GM12878 (cell line): ENCODE measurements around the gene FAM237B. TPM values are rescaled to one million over a fixed set of nuclear protein-coding genes. Genes with fewer than 3 reads are reported as not detected.
"Not testable (repeated sequence)": the region's sequence is repeated elsewhere in the genome, so short reads cannot be mapped to it uniquely, and the experiment has no call there.

ENCODE experiments used
- ATAC-seq: fragments of 200-7000 bp; cut with Tn5 transposase; 3 replicates; pipeline ENCODE4 v1.9.1; 2020; ENCODE audit warnings: mild to moderate bottlenecking, moderate library complexity
- BruUV-seq: library from RNA; stranded (reverse); fragments of 400-500 nt; replicated peaks from 2 replicates; lab custom pipeline; 2021; lab: Mats Ljungman, UMichigan
- CTCF ChIA-PET: fragments of 300-600 bp; sonication (Branson Sonifier 250); formaldehyde crosslinking; extraction: SDS; loops from one replicate; lab custom pipeline; 2021; ENCODE audit warnings: inconsistent platforms; lab: Yijun Ruan, JAX
- POLR2A ChIA-PET: fragments of 350-600 bp; formaldehyde crosslinking; extraction: SDS; loops from one replicate; lab custom pipeline; 2021; ENCODE audit warnings: inconsistent platforms; lab: Charles Lee
- RAD21 ChIA-PET: fragments of 300-600 bp; sonication (Branson Sonifier 250); formaldehyde crosslinking; loops from one replicate; lab custom pipeline; 2023; ENCODE audit warnings: antibody characterized with exemption; ENCODE audit not compliant: unreplicated experiment; lab: Charles Lee
- SMC1A ChIA-PET: fragments of 300-600 bp; sonication (Branson Sonifier 250); formaldehyde crosslinking; loops from one replicate; lab custom pipeline; 2023; ENCODE audit not compliant: unreplicated experiment, uncharacterized antibody; lab: Charles Lee
- DNase-seq: peaks from one replicate; pipeline ENCODE4 v3.0.0-alpha.2; 2011; ENCODE audit warnings: low read depth, low spot score
- FAIRE-seq: peaks from 3 replicates; lab custom pipeline; 2011; peaks lifted over from hg19 to GRCh38; lab: Jason Lieb, UNC
- H2AFZ ChIP-seq: 2 replicates; pipeline ENCODE4 v1.6.0; 2011; ENCODE audit warnings: low read depth, low read length, control low read depth; ENCODE audit not compliant: control insufficient read depth
- H3K27ac ChIP-seq: 2 replicates; pipeline ENCODE4 v1.5.1; 2011; ENCODE audit warnings: control low read depth; ENCODE audit not compliant: control insufficient read depth, insufficient read depth
- H3K27me3 ChIP-seq, 2 experiments: replicated peaks in 1 of 2; 2 replicates each; pipeline versions ENCODE4 v1.6.0 to v1.6.1; 2011; ENCODE audit warnings: low read length in 1 of 2; ENCODE audit not compliant: control insufficient read depth in 2 of 2, insufficient read depth in 2 of 2
- H3K36me3 ChIP-seq, 2 experiments: 2 replicates each; pipeline ENCODE4 v1.5.1; 2011; ENCODE audit warnings: low read length in 1 of 2; ENCODE audit not compliant: control insufficient read depth in 2 of 2, insufficient read depth in 2 of 2
- H3K4me1 ChIP-seq: 2 replicates; pipeline ENCODE4 v1.6.1; 2011; ENCODE audit warnings: mild to moderate bottlenecking, low read length, moderate library complexity, mixed read lengths; ENCODE audit not compliant: control insufficient read depth, insufficient read depth
- H3K4me2 ChIP-seq: 2 replicates; pipeline ENCODE4 v1.6.0; 2011; ENCODE audit warnings: control low read depth; ENCODE audit not compliant: control insufficient read depth, insufficient read depth
- H3K4me3 ChIP-seq: fragments of 200-600 bp; sonication (generic); 2 replicates; pipeline ENCODE4 v1.5.1; 2016
- H3K79me2 ChIP-seq: 2 replicates; pipeline ENCODE4 v1.6.0; 2011; ENCODE audit warnings: low read length; ENCODE audit not compliant: control insufficient read depth, insufficient read depth
- H3K9ac ChIP-seq: 2 replicates; pipeline ENCODE4 v1.8.0; 2011; ENCODE audit warnings: low read length, control low read depth, mixed read lengths; ENCODE audit not compliant: control insufficient read depth, insufficient read depth
- H3K9me3 ChIP-seq: replicated peaks from 3 replicates; pipeline ENCODE4 v1.5.1; 2011; ENCODE audit warnings: mild to moderate bottlenecking, low read length; ENCODE audit not compliant: control insufficient read depth, insufficient read depth
- H4K20me1 ChIP-seq: 2 replicates; pipeline ENCODE4 v1.6.0; 2011; ENCODE audit not compliant: control insufficient read depth, insufficient read depth
- CBX3 ChIP-seq: fragments of 200-600 bp; sonication (generic); IDR thresholded peaks from 2 replicates; pipeline ENCODE4 v1.6.1; 2016; ENCODE audit warnings: low read depth, borderline replicate concordance
- CBX5 ChIP-seq: sonication (generic); IDR thresholded peaks from 2 replicates; pipeline ENCODE4 v1.6.1; 2016; ENCODE audit warnings: low read depth, moderate library complexity, mild to moderate bottlenecking, inconsistent platforms
- CREM ChIP-seq: IDR thresholded peaks from 2 replicates; pipeline ENCODE4 v1.6.1; 2014; ENCODE audit warnings: antibody characterized with exemption, low read depth
- IRF3 ChIP-seq: fragments of 450-650 bp; IDR thresholded peaks from 2 replicates; pipeline ENCODE4 v1.6.1; 2014; ENCODE audit warnings: mild to moderate bottlenecking
- KLF5 ChIP-seq: fragments of 450-650 bp; IDR thresholded peaks from 2 replicates; pipeline ENCODE4 v1.6.1; 2014; ENCODE audit warnings: mild to moderate bottlenecking; ENCODE audit not compliant: partially characterized antibody
- MTA2 ChIP-seq: fragments of 450-650 bp; IDR thresholded peaks from 2 replicates; pipeline ENCODE4 v1.6.1; 2016; ENCODE audit warnings: low read depth, mild to moderate bottlenecking, moderate library complexity
- NR2C1 ChIP-seq: fragments of 450-650 bp; IDR thresholded peaks from 2 replicates; pipeline ENCODE4 v1.6.1; 2017; ENCODE audit warnings: antibody characterized with exemption, mild to moderate bottlenecking, moderate library complexity
- PML ChIP-seq: IDR thresholded peaks from 2 replicates; pipeline ENCODE4 v1.6.1; 2012; ENCODE audit warnings: low read length, inconsistent platforms
- POLR2AphosphoS5 ChIP-seq: IDR thresholded peaks from 2 replicates; pipeline ENCODE4 v1.6.1; 2011; ENCODE audit warnings: mild to moderate bottlenecking, low read length, inconsistent platforms
- SIN3A ChIP-seq: IDR thresholded peaks from 2 replicates; pipeline ENCODE4 v1.6.1; 2012; ENCODE audit warnings: low read depth, low read length, improper control_type of control experiment
- YY1 ChIP-seq: IDR thresholded peaks from 2 replicates; pipeline ENCODE4 v1.6.1; 2011; ENCODE audit warnings: low read depth, mild to moderate bottlenecking, low read length
- ZBTB11 ChIP-seq: fragments of 450-650 bp; formaldehyde crosslinking; IDR thresholded peaks from 2 replicates; pipeline ENCODE4 v1.5.0; 2022; ENCODE audit warnings: mild to moderate bottlenecking, missing genetic modification characterization
- ZNF622 ChIP-seq: fragments of 450-650 bp; IDR thresholded peaks from 2 replicates; pipeline ENCODE4 v1.6.1; 2017; ENCODE audit warnings: mild to moderate bottlenecking, inconsistent platforms
- WGBS: methylation state at CpG from one replicate; pipeline ENCODE4 v1.1.6; 2016; ENCODE audit warnings: low lambda C conversion rate; ENCODE audit not compliant: insufficient replicate concordance, insufficient coverage; ENCODE audit errors: missing lambda C conversion rate; 5-methylcytosine and 5-hydroxymethylcytosine counted together
- in situ Hi-C: fragments of 300-500 bp; cut with MboI; formaldehyde crosslinking; loops from 9 replicates; pipeline ENCODE4 v1.14.3; 2018; ENCODE audit warnings: mixed read lengths
- intact Hi-C: fragments of 100-400 bp; cut with micrococcal nuclease; formaldehyde crosslinking; loops from one replicate; pipeline ENCODE4 v1.14.2; 2022; ENCODE audit not compliant: unreplicated experiment
- polyA plus RNA-seq, 11 experiments: library from polyadenylated mRNA; depleted of rRNA in 4 of 11; unstranded in 6 of 11; stranded (reverse) in 5 of 11; fragments of >200 nt; fragmentation: Nextera tagmentation in 4 of 11; fragmentation: Illumina TruSeq in 1 of 11; extraction: Ambion mirVana in 4 of 11; extraction: Trizol in 1 of 11; gene quantifications; 1 replicate in 1 of 11; 2 replicates in 10 of 11; pipeline versions ENCODE4 v1.2.1 to v1.2.3, GENCODE V29; 2011 to 2016; ENCODE audit warnings: inconsistent platforms in 2 of 11, missing spikeins in 2 of 11, low read depth in 1 of 11
- total RNA-seq, 4 experiments: library from RNA; depleted of rRNA in 3 of 4; stranded (reverse); fragments of >200 nt in 3 of 4; fragmentation: Illumina TruSeq in 1 of 4; extraction: Trizol in 1 of 4; gene quantifications; 2 replicates each; pipeline versions ENCODE4 v1.2.1 to v1.2.3, GENCODE V29; 2013 to 2021

The FAM237B gene
- total and polyA plus RNA-seq, 10 of the 15 experiments (the other 5 are each of a cell fraction or from before 2014, with no cell fraction given): not detected

GRCh38 chr7:90351987-90352386 lies 30.9 kb upstream of the FAM237B start (continued):
- no peak for TF ChIP-seq POLR2AphosphoS5
- TF ChIP-seq CREM: no peak

- FAIRE-seq, RAD21 ChIA-PET, CTCF ChIA-PET, DNase-seq, ATAC-seq, H3K27ac ChIP-seq, H3K4me1 ChIP-seq, H3K27me3 ChIP-seq, intact Hi-C loops, in situ Hi-C loops, H3K9ac ChIP-seq, H3K9me3 ChIP-seq, POLR2A ChIA-PET, H2AFZ ChIP-seq, BruUV-seq, H3K4me2 ChIP-seq, H3K4me3 ChIP-seq, H3K36me3 ChIP-seq, H4K20me1 ChIP-seq: not testable (repeated sequence)
- SMC1A ChIA-PET: interaction anchor here (1.2 to 1.5 kb wide), 3 partner anchors 32 to 78 kb away, joined by 3 to 4 read pairs (median 4); no protein-coding TSS in a partner anchor
- peaks cover 29% of the 10 kb centered on the region for H3K79me2 ChIP-seq
- WGBS: 97% methylated on average over 3 of the region's 3 CpGs
Measured at GRCh38 chr7:90350032-90350431, 28.9 kb upstream of the FAM237B start.

- no peak for DNase-seq
- POLR2A ChIA-PET: no interaction called here
- intact Hi-C loops (no loop called here), in situ Hi-C loops (loop anchor here (5.0 kb wide), 1 partner anchor 53 kb away; the partner anchor contains the start of gene CLDN12)
- Histone ChIP-seq H3K9me3 (no peaks in the 10 kb centered on the region; the same call in 2 of the 3 replicates), H3K79me2 (peaks cover 29% of the 10 kb centered on the region), H3K4me3 (no peak overlapping the region), H3K4me2 (no peak overlapping the region), H3K27ac (no peak overlapping the region), H3K36me3 (peaks cover 0 to 4% of the 10 kb centered on the region in 2 experiments; a peak in 1 of 4 replicates), H3K27me3 (no peaks in the 10 kb centered on the region), H3K9ac (no peak overlapping the region), H3K4me1 (peaks cover 6% of the 10 kb centered on the region; the same call in 1 of the 2 replicates), H4K20me1 (no peaks in the 10 kb centered on the region), H2AFZ (no peak overlapping the region)
- RAD21 ChIA-PET: no interaction called here
- SMC1A ChIA-PET: interaction anchor here (1.5 kb wide), 1 partner anchor 62 kb away, joined by 4 read pairs; no protein-coding TSS in a partner anchor
- ATAC-seq: no peak
- CTCF ChIA-PET: no interaction called here
- WGBS: 96% methylated on average over 4 of the region's 4 CpGs
- no peak for FAIRE-seq
- no TSS peak for BruUV-seq
- TF ChIP-seq ZNF622 (no peak), KLF5 (no peak), CBX3 (no peak), ZBTB11 (CRISPR knock-in tag) (no peak), SIN3A (no peak), YY1 (no peak), NR2C1 (no peak), CBX5 (no peak), MTA2 (no peak), PML (no peak), IRF3 (no peak)
Measured at GRCh38 chr7:90349305-90349704, 28.2 kb upstream of the FAM237B start.
